NCI-H1092 (cell line): ENCODE measurements around the gene FBLL1.
A peak's percentile ranks its signal among the peaks of the same experiment; 100 is the strongest.
"Not testable (repeated sequence)": the region's sequence is repeated elsewhere in the genome, so short reads cannot be mapped to it uniquely, and the experiment has no call there.

Source experiments
- DNase-seq: peaks from one replicate; lab custom pipeline; 2025; lab: John Stamatoyannopoulos, UW

The FBLL1 gene

GRCh38 chr5:168528521-168529373, at the start of gene FBLL1:
Gene FBLL1 (plus strand): TSS chr5:168529305. CDS start chr5:168529505, 200 bp downstream.
- DNase-seq: peak; percentile 44

- DNase-seq: no peak
Measured at GRCh38 chr5:168480601-168481000, 48.5 kb upstream of the FBLL1 start.

- no peak for DNase-seq
Measured at GRCh38 chr5:168481330-168481788, 47.7 kb upstream of the FBLL1 start.

GRCh38 chr5:168482361-168482760, 46.7 kb upstream of the FBLL1 start:
- no peak for DNase-seq

- peak; percentile 84 for DNase-seq
Measured at GRCh38 chr5:168486136-168486879, 42.8 kb upstream of the FBLL1 start, which contains the start of gene RARS1. Gene RARS1 (plus strand): TSS chr5:168486471. CDS start chr5:168486499, 28 bp downstream.

- DNase-seq: no peak
Measured at GRCh38 chr5:168489059-168489458, 40.0 kb upstream of the FBLL1 start.

GRCh38 chr5:168494057-168494555, 35.0 kb upstream of the FBLL1 start:
- no peak for DNase-seq

GRCh38 chr5:168502563-168503237, 26.4 kb upstream of the FBLL1 start:
- no peak for DNase-seq

GRCh38 chr5:168513861-168514428, 15.2 kb upstream of the FBLL1 start:
- DNase-seq: no peak

- DNase-seq: no peak
Measured at GRCh38 chr5:168525856-168526255, 3.2 kb upstream of the FBLL1 start.

GRCh38 chr5:168527756-168528295, 1.3 kb upstream of the FBLL1 start:
- no peak for DNase-seq

GRCh38 chr5:168529374-168530234, 499 bp downstream of the FBLL1 start:
- no peak for DNase-seq

GRCh38 chr5:168530621-168531150, 1.6 kb downstream of the FBLL1 start:
- DNase-seq: no peak

- no peak for DNase-seq
Measured at GRCh38 chr5:168531191-168531590, 2.1 kb downstream of the FBLL1 start.

GRCh38 chr5:168531987-168532864, 3.1 kb downstream of the FBLL1 start:
- no peak for DNase-seq

GRCh38 chr5:168534351-168534750, 5.2 kb downstream of the FBLL1 start:
- DNase-seq: not testable (repeated sequence)

- no peak for DNase-seq
Measured at GRCh38 chr5:168537176-168537575, 8.1 kb downstream of the FBLL1 start.

GRCh38 chr5:168549554-168549953, 20.4 kb downstream of the FBLL1 start:
- DNase-seq: no peak

- no peak for DNase-seq
Measured at GRCh38 chr5:168550656-168551055, 21.6 kb downstream of the FBLL1 start.
